Stimulated activated CD8-positive, alpha-beta memory T cell treated with anti-CD3 and anti-CD28 coated beads, Interleukin-12 subunit alpha, Interleukin-12 subunit beta, amount 100 ng/mL, for 24 hours (primary cell): ENCODE measurements around the gene CIB4.
"Not testable (repeated sequence)": the region's sequence is repeated elsewhere in the genome, so short reads cannot be mapped to it uniquely, and the experiment has no call there.

Source experiments
- DNase-seq: peaks from one replicate; pipeline ENCODE4 v3.0.0-alpha.2; 2020; ENCODE audit errors: extremely low read depth

Gene CIB4

DNA sequence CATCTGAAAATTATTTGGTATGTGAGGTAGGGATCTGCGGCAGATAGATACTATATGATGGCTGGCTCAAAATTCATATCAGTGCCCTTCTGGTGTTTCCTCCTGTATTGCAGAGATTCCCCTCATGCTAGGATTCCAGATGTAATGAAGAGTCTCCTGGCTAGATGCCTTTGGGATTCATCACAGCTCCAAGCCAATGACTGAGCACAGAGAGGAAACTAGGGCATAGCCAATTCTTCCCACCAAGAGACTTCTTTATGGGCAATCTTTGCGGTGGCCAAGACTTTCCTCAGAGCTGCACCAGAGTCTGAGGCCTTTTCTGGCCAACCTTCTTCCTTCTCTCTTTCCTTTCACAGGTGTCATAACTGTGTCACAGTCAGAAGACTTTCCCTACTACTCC lies 25.5 kb upstream of the CIB4 start:
- DNase-seq, result no peak

DNA sequence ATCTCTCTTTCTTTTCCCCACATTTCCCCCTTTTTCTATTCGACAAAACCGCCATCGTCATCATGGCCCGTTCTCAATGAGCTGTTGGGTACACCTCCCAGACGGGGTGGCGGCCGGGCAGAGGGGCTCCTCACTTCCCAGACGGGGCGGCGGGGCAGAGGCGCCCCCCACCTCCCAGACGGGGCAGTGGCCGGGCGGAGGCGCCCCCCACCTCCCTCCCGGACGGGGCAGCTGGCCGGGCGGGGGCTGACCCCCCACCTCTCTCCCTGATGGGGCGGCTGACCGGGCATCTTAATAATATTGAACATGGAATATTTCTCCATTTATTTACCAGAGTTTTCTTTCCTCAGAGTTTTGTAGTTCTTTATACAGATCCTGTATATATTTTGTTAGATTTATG lies 24.1 kb upstream of the CIB4 start:
- DNase-seq, result not testable (repeated sequence)

DNA sequence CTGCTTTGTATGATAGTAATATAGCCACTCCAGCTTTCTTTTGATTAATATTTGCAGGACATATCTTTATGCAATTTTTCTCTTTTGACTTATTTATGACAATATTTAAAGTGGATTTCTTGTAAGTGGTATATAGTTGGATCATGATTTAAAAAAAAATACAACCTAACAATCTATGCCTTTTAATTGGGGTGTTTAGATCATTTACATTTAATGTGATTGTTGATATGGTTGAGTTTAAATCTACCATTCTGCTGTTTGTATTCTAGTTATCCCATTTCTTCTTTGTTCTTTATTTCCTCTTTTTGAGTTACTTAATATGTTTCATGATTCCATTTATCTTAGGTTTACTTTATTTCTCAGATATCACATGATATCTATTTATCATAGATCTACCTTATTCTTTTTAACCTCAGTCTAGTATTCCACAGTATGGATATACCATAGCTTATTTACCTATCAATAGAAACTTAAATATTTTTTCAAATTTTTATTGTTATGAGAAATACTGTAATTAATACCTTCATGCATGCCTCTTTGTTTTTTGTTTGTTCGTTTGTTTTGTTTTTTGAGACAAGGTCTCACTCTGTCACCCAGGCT lies 19.3 kb upstream of the CIB4 start:
- no peak for DNase-seq

DNA sequence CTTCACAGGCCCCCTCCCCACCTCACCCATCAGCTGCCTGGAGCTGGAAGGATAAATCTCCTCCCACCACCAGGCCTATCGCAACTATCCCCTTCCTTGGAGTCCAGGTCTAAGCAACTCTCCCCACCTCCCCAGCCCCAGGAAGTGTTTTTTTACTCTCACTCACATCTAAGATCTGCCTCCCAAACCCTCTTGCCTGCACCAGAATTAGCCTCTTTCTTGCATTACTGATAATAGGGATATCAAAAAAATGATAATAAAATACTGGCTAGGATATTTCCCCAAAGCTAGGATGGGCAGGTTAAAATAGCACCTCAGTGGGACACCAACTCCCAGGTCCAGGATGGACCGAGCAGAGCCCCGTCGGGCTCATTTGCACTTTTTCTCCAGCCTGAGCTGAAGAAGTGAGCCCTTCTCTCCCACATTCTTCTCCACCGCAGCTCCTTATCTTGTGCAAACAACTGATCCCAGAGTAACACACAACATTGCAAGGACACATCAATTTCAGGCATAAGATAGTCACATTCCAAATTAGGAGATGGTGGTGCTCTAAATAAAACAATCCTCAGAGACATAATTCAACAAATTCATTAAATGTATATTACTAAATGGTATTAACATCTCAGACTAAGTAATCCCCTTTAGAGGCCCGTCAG lies 17.7 kb upstream of the CIB4 start:
- no peak for DNase-seq

DNA sequence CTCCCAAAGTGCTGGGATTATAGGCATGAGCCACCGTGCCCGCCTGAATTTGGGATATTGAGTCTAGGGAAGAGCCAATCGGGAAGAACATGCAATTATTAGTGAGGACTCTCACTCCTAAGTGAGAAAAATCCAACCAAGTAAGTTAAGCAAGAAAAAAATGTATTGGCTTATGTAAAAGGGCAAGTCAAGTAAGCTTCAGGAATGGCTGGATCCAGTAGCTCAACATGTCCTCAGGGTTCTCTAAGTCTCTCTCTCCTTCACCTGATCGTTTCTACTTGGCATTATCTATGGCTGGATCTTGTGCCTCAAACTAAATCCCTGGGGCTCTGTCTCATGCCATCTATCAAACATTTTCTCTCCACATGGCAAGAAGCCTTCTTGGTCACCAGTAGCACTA lies 16.1 kb upstream of the CIB4 start:
- DNase-seq, result no peak

DNA sequence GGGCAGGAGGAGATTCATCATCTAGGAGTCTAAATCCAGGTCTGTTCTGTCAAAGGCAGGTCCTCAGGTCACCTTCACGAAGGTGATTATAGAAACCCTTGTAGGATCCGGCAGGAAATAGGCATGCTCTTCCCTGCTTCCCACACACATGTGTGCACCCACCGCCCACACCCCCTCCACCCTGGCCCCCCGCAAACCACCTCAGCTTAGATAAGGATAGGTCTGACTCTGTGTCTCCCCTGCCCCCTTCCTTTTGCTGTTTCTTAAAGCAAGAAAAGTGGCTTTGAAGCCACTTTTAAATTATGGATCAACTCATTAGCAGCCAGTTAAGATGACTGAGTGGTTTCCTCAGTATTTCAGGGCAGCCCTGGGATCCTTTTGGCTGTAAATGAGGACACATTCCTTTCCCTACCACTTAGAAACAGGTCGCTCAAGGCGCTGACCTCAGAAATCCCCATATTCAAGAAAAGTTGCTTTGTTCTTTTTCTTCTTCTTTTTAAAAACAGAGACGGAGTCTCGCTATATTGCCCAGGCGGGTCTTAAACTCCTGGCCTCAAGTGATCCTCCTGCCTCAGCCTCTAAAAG lies 14.5 kb upstream of the CIB4 start:
- DNase-seq, result no peak

DNA sequence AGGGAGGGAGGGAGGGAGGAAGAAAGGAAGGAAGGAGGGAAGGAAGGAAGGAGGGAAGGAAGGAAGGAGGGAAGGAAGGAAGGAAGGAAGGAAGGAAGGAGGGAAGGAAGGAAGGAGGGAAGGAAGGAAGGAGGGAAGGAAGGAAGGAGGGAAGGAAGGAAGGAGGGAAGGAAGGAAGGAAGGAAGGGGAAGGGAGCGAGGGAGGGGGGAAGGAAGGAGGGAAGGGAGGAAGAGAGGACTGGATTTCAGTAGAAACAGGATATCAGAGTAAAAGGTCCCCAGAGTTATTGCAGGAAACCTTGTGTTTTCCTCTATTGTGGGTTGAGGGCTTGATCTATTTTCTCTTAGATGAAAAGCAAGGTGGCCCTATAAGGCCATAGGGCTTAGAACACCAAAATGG lies 14.0 kb upstream of the CIB4 start:
- DNase-seq, result not testable (repeated sequence)

DNA sequence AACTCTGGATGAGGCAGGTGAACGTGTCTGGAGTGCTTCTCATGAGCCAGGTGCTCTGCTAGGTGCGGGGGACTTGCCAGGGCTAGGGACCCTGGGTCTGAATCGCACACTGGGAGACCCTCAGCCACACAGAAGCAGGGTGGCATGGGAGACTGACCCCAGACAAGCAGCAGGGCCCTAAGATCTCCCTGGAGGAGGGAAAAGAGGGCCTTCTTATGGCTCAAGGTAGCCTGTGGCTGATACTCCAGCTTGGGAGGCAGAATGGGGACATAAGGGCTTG lies 12.8 kb upstream of the CIB4 start:
- no peak for DNase-seq

DNA sequence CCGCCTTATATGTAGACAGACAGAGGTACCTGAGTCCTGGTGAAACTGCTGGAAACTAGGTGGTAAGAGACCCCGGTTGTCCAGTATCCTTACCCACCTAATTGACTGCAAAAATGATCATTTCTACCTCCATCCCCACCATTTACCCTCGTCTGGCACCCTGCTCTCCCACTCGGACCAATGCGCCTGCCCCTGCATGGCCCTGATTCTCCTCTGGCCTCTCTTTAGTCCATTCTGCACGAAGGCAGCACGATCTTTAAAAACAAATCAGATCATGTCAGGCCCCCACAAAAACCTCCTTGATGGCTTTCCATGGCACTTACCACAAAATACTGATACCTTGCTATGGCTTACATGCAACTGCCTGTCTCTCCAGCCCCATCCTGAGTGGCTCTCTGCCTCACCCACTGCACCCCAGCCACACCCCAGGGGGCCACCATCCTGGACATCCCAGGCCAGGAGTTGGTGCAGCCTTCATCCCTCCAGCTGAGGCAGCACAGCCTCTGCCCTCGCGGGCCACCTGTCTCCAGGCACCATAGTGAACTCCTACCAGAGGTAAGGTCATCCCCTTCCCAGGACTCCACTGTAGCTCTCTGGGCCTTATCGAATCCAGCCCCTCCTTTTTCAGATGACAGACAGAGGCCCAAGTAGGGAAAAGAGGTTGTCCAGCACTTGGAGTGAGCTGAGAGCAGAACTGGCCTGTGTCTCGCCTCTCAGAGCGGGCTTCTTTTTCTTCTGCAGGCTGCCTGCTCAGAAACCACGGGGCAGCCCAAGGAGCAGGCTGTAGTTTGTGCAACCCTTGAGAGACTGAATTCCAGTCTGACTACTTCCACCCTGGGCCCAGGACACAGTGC lies 12.3 kb upstream of the CIB4 start:
- no peak for DNase-seq

DNA sequence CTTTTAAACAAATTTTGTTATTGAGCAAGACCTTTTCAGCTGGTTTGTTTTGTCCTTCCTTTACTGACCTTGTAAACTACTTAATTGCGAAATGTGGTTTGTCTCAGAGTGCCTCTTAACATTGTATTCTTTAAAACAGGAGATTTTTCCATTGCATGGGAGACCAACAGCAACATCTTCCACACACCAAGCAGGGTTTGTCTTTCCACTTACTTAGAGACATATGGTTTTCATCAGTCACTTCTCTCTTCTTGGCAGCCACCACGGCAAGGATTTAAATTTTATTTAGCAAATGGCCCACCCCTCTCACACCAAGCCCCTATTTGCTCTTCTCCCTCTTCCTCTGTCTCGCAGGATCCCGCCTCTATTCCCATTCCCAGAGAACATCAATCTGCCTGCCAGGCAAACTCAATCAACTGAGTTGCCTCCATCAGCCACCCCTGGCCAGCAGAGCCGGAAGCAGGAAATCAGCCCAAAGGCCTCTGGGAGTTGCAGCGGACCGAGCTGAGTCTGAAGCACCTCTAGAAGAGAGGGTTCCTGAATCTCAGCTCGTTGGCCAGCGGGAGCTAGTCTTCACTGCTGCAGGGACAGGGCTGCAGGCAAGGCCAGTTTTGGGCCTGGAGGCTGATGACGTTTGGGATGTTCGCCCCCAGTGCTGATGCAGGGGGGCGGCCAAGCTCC lies 11.3 kb upstream of the CIB4 start:
- no peak for DNase-seq

DNA sequence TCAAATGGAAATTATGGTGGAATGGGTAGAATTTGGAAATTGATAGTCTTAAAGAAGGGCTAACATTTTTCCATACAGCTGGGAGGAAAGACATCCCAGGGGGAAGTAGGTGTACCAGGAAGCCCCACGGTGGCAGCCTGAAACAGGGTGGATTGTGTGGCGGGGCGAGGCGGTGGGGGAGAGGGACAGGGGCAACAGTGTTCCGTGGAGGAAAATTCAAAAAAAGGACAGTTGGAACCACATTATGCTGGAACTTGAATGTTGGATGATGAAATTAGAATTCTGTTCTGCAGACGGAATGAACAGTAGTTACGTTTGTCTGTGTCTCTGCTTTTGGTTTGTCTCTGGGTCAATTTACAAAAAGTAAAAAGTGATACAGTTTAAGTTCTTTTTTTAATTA lies 10.6 kb upstream of the CIB4 start:
- no peak for DNase-seq

DNA sequence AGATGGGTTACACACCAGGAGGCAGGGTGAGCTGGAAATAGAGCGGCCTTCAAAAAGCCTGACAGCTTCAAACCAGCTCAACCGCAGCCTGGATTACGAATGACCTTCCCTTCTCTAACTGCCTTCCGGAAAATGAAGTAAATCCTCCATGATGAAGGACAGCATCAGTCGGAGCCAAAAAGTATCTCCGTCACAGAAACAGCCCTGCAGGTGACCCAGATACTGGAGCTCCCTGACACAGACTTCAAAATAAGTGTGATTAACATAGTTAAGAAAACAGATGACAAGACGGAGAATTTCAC lies 10.3 kb upstream of the CIB4 start:
- DNase-seq, result no peak

DNA sequence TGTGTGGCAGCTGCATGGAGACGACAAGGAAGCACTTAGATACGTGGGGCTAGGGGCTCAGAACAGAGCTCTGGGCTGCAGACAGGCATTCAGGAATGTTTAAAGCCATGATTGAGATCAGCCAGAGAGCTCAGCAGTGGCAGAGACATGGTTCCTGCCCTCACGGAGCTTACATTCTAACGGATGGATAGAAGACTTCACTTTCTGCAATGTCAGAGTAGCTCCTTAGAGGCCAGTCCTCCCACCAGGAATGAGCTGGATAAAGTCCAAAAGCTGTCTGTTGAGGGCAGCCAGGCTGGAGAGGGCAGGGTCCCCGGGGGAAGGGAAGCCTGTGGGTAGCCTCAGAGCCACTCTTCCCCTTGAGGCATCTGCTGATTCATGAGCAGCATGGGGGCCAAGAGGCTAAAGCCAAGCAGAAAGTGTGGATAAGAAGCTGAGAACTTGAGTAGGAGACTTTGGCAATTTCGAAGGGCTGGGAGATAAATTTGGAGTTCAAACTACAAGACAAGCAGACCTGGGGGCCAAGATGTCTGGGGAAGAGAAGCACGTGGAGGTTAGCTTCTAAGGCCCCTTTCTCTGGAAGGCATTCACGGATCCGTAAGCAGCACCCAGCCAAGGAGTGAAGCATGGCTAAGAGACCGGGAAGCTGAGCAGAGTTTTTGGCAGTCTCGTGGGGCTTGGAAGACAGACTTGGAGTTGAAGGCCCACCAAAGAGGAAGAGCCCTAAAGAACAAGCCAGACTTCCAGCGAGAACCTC lies 9.7 kb upstream of the CIB4 start:
- DNase-seq, result no peak

DNA sequence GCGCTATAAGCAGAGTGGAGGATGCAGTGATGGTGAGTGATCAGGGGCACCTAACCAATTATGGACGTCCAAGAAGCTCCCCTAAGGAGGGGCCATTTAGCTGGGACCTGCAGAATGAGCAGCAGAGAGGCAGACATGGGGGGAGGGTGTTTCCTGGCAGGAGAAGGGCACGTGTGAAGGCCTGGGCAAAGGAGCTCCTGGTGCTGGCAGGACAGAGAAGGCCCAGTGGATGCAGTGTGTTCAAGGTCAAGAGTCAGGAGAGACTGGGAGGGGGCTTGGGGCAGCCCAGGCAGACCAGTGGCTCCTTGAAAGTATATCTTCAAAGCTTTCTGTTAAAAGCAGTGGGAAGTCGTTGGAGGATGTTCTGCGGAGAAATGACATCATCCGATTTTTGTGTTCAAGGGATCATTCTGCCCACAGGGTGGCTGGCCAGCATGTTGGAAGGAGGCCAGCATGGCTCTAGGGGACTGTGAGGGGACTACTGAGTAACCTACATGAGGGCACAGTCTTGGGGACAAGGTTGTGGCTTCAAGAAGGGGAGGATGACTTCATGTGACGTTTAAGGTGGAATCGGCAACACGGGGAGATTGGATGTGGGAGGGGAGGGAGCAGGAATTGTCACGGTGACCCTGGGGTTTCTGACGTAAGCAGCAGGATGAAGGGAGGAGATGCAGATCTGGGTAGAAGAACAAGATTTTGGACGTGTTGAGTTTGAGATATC lies 9.0 kb upstream of the CIB4 start:
- no peak for DNase-seq

DNA sequence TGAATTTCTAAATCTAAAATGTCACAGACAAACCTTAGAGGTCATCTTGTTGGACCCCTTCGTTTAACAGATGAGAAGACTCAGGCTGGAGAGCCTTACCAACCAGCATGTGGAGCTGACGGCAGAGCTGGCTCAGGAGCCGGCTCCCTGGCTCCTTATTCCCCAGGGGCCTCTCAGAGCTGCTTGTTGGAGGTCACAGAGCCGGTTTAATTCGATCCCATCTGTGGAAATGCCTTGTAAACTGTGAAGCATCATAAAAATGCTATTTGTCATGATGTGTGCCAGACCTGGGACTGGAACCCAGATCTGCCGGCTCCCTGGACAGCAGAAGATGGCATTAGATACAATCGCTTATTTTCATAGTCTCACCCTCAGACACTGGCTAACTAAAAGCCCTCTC lies 8.2 kb upstream of the CIB4 start:
- no peak for DNase-seq

DNA sequence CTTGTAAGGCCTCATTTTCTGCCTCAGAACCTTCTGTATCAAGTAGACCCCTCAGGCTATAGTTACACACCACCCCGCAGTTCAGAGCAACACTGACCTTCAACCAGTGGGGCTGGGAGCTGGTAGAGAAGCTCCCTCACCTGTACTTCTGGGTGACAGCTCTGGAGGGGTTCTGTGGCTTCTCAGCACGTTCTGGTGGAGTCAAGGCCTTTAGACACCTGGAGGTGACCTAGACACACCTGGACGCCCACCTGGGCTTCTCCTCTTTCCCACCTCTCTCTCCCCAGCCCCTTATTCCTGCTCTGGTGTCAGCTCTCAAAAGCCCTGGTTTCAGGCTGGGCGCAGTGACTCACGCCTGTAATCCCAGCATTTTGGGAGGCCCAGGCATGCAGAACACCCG lies 7.3 kb upstream of the CIB4 start:
- no peak for DNase-seq

DNA sequence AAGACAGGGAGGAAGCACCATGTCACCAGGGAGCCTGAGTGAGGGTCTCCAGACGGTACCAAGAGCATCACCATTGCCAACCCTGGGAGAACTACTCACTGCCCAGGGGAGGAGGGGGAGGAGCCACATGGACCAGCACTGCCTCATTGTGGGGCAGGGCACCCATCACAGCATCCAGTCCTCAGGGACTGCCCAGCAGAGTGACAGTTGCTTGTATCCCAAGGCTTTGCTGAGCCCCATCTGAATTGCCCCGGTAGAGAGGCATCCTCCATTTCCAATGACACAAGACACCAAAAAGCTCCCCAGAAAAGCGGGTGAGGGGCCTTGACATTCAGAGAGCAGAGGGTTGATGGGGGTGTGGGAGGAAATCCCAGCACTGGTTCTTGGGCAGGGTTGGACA lies 6.8 kb upstream of the CIB4 start:
- no peak for DNase-seq

DNA sequence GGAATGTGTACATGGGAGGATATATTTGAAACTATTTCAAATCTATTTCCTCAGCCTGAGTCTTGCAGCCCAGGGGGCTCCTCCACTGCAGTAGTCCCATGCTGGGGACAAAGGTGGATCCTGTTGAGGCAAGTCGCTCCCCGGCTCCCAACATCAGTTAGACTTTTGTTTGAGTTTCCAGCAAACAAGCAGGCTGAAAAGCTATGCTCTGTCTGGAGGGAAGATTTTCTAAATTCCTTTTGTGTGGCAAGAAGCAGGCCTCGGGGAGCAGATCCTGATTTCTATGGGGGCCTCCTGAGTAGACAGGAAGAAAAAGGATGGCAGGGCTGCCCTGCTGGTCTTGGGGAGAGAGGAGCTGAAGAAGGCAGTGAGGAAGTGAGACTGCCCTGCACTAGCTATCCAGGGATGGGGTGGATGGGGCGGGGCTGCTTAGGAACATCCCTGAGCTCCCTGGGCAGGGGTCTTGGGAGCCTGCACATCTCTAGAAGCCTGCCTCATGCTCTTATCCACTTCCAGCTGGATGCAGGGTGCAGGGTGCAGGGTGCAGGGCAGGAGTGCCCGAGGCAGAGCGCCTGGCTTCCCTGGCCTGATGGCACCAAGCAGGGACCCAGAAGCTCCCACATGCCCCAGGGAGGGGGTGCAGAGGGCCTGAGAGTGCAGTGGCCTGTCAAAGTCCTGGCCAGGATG lies 6.0 kb upstream of the CIB4 start:
- DNase-seq, result no peak

DNA sequence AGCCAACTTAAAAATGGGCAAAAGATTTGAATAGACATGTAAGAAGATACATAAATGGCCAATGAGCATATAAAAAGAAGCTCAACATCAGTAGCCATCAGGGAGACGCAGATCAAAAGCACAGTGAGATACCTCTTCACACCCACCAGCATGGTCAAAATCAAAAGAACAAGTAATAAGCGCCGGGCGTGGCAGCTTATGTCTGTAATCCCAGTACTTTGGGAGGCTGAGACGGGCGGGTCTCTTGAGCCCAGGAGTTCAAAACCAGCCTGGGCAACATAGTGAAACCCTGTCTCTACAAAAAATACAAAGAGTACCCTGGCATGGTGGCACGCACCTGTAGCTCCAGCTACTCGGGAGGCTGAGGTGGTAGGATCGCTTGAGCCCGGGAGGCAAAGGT lies 4.6 kb upstream of the CIB4 start:
- DNase-seq, result no peak

DNA sequence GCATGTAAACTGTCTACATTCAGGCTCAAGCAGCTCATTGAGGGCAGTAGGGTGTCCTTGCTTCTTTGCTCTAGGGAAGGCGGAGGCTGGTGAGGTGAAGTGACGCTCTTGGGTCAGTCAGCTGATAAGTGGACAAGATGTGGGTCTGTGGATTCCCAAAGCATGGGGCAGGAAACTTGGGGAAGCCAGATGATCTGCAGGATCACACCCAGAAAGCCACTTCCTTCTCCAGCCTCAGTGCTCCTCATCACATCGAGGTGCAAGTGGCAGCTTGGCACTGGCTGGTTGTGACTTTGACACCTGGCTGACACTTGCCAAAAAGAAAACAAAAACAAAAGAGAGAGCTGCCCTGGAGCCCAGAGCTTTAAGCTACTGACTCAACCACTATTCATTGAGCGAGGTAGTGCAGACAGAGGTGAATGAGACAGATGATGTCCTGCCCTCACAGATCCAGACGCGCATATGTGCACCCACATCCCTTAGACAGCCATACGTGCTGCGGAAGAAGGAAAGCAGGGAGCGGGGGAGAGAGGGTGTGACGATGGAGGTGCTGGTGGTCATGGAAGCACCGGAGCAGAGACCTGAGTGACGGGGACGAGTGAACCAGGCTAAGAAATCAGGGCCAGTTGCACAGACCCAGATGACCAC lies 3.1 kb upstream of the CIB4 start:
- no peak for DNase-seq
